COLO668 (cell line): ENCODE results near the gene PFN3.

Source experiments
- DNase-seq: peaks from one replicate; lab custom pipeline; 2025; ENCODE audit not compliant: unreplicated experiment; lab: John Stamatoyannopoulos, UW

The PFN3 gene

DNA sequence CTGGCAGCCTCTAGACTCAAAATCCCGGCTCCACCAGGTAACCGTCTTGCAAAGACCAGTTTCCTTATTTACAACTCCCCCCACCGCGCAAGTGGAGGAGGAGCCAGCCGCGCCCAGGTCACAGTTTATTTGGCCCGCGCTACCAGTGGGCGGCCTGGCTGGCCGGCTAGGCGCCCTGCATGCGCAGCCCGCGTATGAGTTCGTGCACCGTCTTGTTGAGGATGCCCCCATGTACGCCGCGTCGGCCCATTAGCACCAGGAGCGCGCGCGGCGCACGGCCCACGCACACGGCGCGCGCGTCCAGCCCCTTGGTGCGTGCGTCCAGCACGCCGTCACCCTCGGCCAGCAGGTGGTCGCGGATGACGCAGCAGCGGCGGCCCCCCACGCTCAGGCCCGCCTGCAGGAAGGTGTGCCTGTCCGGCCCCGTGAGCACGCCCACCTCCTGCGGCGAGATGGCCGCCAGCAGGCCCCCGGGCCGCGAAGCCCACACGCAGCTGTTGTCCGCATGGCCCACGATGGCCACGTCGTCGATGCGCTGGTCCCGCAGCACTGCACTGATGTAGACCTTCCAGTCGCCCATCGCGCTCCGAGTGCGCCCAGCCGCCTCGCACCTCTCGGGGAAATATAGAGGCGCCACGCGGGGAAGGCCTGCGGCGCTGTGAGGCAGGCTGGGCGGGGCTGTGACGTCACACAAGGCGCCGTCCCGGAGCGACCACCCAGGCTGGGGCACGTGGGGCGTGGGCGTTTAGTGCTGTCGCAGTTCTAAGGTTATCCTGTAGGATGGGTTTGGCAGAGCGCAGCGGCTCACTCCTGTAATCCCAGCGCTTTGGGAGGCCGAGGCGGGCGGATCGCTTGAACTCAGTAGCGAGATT lies at the start of gene PFN3:
TSS of gene PFN3 (minus strand) at position 665 of the 872 bp plus-strand sequence. CDS start at position 580, 85 bp downstream.
- DNase-seq: no peak

GRCh38 chr5:177449140-177450061 lies 48.9 kb upstream of the PFN3 start:
- DNase-seq: no peak

DNA sequence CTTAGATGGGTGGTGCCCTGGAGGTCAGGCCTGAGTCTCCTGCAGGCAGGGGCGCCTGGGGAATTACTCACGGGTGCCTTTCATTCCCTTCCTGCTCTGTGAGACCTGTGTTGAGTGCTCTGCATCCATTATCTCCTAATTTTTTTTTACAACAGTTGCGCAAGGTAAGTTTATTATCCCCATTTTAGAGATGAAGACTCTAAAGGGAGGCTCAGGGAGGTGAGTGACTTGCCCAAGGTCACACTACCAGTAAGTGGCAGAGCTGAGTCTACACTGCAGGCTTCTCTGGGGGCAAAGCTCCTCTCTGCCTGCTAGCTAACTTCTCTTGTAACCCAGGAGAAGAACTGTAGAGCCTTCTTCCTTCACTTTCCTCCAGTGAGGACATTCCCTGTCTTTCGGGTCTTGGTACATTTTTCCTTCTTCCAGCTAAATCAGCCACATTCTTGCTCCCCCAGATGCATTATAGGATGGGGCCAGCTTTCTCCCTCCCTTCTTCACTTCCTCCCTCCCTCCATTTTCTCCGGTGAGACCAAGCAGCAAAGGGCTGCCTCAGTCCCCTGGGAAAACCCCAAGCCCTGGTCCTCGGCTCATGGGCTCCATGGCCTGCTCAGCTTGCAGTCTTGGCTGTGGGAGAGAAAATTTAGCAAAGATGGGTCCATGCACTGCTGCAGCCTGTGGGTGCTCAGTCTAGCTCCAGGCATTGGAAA lies 47.9 kb upstream of the PFN3 start:
- no peak for DNase-seq

DNA sequence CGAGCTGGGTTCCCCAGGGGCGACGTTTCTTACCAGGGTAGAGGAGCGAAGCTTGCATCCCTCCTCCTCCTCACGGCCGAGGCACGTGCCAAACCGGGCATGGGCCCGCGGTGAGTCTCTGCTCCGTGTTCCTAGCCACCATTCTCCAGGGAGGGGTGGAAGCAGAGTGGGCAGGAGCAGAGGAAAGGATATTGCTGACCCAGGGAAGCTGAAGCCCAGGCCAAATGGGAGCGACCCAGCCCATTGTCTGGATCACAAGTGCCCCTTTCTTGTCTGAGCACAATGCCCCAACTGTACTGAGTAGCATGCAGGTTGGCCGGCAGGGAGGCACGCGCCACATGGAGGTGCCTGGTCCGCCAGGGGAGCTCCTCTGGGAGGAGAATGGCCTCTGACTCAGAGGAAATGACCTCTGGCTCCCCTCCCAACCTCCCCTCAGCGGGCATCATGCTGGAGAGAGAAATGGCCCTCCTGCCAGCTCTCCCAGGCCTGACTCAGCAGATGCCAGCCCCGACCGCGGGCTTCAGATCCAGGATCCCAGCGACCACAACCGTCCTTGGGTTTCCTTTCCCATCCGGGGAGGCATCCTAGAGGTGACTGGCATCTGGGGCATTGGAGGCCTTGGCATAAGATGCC lies 47.3 kb upstream of the PFN3 start:
- peak; percentile 48 for DNase-seq

DNA sequence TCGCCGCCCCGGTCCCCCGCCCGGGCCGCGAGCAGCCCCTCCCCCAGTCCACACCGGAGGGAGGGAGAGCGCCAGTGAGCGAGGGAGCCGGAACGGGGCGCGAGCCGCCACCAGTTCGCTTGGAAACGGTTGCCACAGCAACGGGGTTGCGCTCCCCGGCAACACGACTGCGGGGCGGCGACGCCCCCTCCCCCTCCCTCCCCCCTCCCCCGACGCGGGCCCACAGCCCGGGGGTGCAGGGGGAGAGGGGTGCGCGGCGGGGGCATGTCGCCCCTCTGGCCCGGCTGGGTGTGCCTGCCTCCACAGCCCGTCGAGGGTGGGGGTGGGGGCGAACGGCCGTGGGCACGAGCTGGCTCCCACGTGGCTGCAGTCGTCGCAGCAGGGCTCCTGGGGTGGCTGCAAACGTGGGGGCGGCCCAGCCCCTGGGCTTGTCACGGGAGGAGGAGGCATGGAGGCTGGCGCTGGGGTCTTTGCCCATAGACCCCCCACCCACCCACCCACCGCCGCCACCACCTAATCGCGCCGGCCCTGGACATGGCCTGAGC lies 46.7 kb upstream of the PFN3 start:
- peak; percentile 76 for DNase-seq

- DNase-seq: peak; percentile 81
Observed at GRCh38 chr5:177446200-177447065, 46.0 kb upstream of the PFN3 start, which contains the start of gene PRR7. TSS of gene PRR7 (plus strand) at chr5:177446814. CDS start at chr5:177455068, 8,254 bp downstream.

- DNase-seq: no peak
Observed at GRCh38 chr5:177445917-177446199, 45.4 kb upstream of the PFN3 start.

DNA sequence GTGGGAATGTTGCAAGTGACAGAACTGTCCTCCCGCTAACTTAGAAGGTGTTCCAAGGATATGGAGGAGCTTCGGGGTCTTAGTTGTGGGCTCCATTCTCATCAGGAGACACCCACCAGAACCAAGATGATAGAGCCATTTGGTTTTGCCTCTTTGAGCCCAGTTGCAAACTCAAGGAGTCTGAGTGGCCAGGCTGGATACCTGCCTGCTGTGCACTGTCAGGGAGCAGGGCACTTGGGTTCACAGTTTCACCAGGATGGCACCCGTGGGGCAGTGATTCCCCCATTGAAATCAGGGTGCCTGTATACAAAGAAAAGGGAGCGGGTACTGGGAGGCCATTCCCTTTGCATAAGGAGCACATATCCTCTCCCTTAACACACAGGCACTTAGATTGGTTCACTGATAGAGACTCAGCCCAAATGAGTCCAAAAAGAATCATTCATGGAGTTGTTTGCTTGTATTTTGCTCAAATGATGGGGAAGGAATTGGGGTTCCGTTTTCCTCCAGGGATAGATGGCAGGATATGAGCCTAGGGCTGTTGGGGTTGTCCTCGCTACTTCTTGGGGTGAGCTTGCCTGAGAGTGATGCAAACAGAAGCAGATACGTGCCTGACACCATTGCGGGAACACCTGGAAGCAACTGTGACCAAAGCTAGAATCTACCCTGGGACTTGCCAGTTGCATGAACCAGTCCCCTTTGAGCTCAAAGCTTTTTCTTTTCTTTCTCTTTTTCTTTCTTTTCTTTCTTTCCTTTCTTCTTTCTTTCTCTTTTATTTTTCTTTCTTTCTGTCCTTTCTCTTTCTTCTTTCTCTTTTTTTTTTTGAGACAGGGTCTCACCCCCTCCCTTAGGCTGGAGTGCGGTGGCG lies 44.8 kb upstream of the PFN3 start:
- no peak for DNase-seq

- DNase-seq: no peak
Observed at GRCh38 chr5:177444106-177445051, 43.9 kb upstream of the PFN3 start.

GRCh38 chr5:177443144-177443983 lies 42.9 kb upstream of the PFN3 start:
- no peak for DNase-seq

GRCh38 chr5:177442066-177442826 lies 41.8 kb upstream of the PFN3 start:
- no peak for DNase-seq

DNA sequence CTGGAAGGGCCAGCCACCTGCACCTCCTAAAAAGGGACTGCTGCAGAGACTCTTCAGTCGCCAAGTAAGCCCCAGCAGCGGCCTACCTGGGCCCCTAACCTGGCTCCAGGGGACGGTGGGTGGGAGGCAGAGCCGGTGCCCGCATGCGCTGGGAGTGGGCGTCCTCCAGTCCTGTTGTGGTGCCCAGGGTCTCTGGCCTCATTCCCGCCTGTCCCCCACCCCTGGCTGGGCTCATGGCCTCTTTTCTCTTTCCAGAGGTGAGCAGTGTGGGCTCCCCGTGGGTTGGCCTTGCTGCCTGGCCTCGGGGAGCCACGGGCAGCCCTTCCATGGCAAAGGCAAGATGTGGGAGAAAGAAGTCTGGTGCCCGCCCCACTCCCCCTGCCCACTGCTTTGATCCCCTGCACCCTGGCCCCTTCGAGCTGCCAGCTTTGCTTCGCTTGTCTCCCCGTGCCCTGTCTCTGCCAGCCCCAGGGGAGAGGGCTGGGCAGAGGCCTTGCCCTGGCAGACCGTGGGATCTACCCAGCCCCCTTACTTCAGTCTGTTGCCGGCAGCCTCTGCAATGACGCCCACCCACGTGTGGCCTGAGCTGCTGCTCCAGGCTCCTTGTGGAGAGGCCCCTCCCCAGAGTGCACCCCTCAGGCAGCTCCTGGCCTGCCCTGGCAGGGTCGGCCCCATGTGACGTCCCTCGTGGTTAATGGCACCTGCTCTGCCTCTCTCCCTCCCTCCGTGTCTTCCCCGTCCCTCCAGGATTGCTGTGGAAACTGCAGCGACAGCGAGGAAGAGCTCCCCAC lies 40.7 kb upstream of the PFN3 start:
- no peak for DNase-seq

DNA sequence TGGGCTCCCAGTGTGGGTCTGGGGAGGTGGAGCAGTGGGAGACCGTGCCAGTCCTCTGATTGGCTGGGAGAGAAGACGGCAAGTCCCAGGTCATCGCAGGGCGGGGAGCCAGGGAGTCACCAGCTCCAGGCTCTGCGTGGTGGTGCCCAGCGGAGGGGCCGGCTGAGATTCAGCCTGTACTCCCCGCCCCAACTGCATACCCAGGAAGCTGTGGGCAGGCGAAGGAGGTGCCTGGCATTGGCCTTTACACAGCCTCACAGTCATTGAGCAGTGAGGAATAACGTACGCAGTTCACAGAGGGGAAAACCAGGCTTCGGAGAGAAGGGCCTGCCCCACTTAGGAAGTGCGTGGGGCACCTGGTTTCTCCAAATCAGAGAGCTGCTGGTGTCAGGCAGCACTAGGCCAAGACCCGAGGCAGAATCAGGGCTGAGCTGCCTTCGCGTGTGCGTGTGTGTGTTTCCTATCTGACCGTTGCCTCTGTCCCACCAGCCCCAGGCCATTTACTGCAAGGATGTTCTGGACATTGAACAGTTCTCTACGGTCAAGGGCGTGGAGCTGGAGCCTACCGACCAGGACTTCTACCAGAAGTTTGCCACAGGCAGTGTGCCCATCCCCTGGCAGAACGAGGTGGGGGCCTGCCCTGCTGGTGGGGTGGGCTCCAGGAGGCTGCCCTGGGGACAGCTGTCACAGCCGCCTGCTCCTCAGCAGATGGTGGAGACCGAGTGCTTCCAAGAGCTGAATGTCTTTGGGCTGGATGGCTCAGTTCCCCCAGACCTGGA lies 39.9 kb upstream of the PFN3 start:
- no peak for DNase-seq

DNA sequence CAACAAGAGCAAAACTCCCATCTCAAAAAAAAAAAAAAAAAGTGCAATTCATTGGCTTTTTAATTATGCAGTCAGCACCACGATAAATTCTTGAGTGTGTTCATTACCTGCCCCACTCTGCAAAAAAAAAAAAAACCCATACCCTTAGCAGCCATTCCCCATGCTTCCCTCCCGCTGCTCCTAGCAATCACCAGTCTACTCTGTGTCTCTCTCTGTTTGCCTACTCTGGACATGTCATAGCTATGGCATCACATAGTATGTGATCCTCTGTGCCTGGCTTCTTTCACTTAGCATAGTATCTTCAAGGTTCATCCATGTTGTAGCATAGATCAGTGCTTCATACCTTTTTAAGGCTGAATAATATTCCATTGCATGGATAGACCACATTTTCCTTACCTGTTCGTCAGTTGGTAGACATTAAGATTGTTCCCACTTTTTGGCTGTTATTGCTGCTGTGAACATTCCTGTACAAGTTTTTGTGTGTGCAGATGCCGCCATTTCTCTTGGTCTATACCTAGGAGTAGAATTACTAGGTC lies 39.1 kb upstream of the PFN3 start:
- no peak for DNase-seq
